ENCODE data around the gene UNK.
"Not testable (repeated sequence)": the region's sequence is repeated elsewhere in the genome, so short reads cannot be mapped to it uniquely, and the experiment has no call there.

Gene UNK

GRCh38 chr17:75870228-75870627, 85.6 kb downstream of the UNK start:
- DNase-seq (ENCODE audit: low read depth in 3 of 3, low spot score in 1 of 3), result not testable (repeated sequence)

- DNase-seq (ENCODE audit: low read depth in 3 of 3, low spot score in 1 of 3), result peak in 1 of 3 donors; percentile 28
Observed at GRCh38 chr17:75872434-75873351, 88.1 kb downstream of the UNK start.

GRCh38 chr17:75873587-75874322, 89.1 kb downstream of the UNK start:
- DNase-seq (ENCODE audit: low read depth in 3 of 3, low spot score in 1 of 3), result no peak

- DNase-seq (ENCODE audit: low read depth in 3 of 3, low spot score in 1 of 3), result no peak
Observed at GRCh38 chr17:75874323-75875181, 89.9 kb downstream of the UNK start.

All from stimulated activated CD4-positive, alpha-beta T cell treated with anti-CD3 and anti-CD28 coated beads, TNF-alpha, amount 100 ng/mL, for 1 hour (primary cell).